ENCODE results near the gene NPFF.
"Not testable (repeated sequence)": the region's sequence is repeated elsewhere in the genome, so short reads cannot be mapped to it uniquely, and the experiment has no call there.

Gene NPFF

GRCh38 chr12:53506881-53507602 is at the start of gene NPFF:
Gene NPFF, minus strand, starts transcription at chr12:53507484. Its CDS starts 10 bp downstream, at chr12:53507474.
- no peak for DNase-seq

- no peak for DNase-seq
Measured at GRCh38 chr12:53552361-53553327, 45.4 kb upstream of the NPFF start.

- DNase-seq = no peak
Measured at GRCh38 chr12:53551889-53552291, 44.6 kb upstream of the NPFF start.

DNA sequence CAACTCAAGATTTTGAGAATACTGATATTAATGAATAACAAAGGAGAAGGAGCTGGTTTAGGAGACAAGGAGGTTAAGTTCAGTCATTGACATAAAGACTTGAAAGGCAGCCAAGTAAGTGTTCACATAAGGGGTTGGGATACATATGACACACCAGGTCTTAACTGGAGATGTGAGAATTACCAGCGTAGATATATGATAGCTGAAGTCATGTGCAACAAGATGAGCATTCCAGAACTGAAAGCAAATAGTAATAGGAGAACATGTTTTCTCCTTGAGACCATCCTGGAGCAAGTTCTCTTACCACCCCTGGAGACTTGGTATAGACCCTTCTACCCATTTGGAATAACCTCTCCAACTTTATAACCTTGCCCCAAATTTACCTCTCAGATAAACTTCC is 43.3 kb upstream of the NPFF start:
- DNase-seq = no peak

DNA sequence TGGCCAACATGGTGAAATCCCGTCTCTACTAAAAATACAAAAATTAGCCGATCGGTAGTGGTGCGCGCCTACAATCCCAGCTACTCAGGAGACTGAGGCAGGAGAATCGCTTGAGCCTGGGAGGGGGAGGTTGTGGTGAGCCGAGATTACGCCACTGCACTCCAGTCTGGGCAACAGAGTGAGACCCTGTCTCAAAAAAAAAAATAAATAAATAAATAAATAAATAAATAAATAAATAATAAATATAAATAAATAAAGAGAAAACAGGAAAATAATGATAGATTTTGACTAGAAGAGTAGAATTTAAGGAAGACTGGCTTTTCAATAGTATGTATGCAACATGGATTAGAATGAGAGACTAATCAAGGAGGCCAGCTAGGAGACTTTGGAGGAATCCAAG is 42.8 kb upstream of the NPFF start:
- DNase-seq = not testable (repeated sequence)

GRCh38 chr12:53548354-53548753 is 41.1 kb upstream of the NPFF start:
- not testable (repeated sequence) for DNase-seq

DNA sequence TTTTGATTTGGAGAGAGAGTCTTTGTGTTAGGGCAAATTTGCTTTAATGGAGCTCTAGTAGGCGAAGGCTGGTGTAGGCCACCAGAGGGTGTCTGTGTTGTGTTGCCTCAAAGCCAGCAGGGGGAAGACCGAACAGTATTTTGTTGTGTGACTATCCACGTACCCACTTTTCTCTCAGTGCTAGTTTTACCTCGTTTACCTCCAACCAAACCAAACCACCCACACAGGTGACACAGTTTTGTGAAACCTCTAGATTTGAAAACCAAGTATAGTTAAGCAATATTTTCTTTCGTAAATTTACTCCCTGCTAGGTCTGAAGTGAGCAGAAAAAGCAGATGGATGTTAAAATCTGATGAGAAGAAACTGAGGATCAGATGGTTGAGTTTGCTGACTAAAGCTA is 36.3 kb upstream of the NPFF start:
- peak; percentile 47 for DNase-seq

- no peak for DNase-seq
Measured at GRCh38 chr12:53539526-53539925, 32.2 kb upstream of the NPFF start.

- no peak for DNase-seq
Measured at GRCh38 chr12:53538209-53538689, 31.0 kb upstream of the NPFF start.

DNA sequence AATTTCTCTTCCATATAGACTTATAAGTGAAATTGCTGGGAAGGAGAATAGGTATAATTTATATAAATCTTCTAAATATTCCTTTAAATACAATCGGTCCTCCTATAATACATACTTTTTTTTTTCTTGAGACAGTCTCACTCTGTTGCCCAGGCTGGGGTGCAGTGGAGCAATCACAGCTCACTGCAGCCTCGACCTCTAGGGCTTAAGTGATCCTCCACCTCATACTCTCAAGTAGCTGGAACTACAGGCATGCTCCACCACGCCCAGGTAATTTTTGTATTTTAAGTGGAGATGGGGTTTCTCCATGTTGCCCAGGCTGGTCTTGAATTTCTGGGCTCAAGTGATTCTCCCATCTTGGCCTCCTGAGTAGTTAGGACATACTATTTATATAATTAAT is 29.7 kb upstream of the NPFF start:
- no peak for DNase-seq

GRCh38 chr12:53533471-53533870 is 26.2 kb upstream of the NPFF start:
- DNase-seq = no peak

DNA sequence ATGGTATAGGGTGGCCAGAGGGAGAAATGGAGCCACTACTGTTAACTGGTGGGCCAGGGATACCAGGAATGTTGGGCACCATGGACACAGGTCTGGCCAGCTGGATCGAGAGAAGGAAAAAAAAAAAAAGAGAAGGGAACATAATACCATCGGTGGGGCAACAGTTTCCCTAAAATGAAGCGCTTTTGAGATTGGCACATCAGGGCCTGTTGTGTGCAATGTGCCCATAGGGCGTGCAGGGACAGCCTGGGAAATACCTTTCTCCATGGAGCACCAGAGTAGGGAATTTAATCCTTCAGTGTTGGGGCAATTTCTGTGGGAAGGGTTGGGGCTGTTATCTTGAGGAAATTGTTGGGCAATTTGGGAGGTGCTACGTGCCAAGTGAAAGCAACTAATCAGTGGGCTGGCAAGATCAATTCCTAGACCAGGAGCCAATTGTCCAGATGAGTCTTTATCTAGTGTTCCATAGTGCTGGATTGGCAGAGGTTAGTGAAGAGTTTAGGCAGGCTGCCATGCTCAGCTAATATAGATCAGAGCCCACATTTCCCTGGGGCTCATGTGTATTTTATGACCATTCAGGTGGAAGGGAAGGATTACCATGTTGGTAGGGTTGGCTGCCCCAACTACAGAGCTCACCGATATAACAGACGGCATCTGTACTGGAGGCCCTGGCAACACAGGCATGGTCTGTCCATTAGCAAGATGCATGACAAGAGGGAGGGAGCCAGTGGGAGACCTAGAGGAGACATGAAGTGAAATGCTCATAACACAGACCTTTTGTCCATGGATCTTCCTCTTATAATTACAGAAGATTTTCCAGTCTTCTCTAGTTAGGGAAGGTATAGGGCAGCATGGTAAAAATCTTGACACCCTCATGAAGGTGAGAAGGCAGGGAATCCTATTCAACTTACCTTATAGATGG is 25.5 kb upstream of the NPFF start:
- DNase-seq = no peak

DNA sequence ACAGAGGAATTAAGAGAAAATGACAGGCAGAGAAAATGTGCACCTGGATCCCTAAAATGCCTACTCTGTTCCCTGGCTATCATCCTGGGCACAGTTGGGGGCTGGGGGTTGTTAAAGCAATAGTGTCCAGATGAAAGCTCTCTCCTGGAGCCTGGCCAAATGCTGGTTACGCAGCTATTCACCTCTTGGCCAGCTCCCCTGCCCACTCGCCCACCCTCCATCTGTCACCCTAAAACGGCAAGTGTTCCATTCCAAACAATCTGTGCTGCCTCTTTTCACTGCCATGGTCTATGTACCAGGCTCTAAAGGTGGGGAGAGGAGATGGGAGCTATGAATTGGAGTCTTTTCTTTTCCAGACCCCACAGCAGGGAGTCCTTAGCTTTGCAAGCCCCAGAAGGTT is 24.7 kb upstream of the NPFF start:
- DNase-seq = no peak

DNA sequence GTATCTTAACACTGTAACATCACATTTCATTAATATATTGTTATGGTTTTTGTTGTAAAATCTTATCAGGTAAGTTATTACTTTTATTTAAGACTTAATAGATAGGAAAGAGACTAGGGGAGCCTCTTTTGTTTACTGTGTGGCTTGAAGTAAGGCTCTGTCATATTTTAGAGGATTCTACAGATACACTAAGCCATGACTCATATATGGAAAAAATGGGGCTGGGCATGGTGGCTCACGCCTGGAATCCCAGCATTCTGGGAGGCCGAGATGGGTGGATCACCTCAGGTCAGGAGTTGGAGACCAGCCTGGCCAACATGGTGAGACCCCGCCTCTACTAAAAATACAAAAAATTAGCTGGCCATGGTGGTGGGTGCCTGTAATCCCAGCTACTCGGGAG is 23.6 kb upstream of the NPFF start:
- DNase-seq = no peak

GRCh38 chr12:53530061-53530460 is 22.8 kb upstream of the NPFF start:
- DNase-seq = no peak

- DNase-seq = no peak
Measured at GRCh38 chr12:53524476-53524875, 17.2 kb upstream of the NPFF start.

DNA sequence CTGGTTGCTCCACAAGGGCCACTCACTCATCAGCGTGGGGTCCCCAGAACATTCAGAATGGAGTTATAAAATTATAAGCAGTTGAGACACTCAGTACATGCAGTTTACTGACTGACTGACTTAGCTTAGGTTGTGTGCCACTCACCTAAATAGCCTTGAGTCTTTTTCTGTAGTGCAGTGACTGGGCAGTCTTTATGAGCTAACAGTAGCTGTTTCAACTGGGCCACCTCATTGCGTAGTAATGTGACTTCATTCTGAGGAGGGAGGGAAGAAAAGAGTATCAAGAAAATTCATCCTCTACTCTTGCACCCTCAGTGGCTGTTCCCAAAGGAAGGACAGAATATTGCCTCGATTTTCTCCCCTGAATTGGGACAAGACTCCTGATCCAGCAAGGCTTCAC is 15.8 kb upstream of the NPFF start:
- DNase-seq = no peak

- no peak for DNase-seq
Measured at GRCh38 chr12:53518381-53518780, 11.1 kb upstream of the NPFF start.

DNA sequence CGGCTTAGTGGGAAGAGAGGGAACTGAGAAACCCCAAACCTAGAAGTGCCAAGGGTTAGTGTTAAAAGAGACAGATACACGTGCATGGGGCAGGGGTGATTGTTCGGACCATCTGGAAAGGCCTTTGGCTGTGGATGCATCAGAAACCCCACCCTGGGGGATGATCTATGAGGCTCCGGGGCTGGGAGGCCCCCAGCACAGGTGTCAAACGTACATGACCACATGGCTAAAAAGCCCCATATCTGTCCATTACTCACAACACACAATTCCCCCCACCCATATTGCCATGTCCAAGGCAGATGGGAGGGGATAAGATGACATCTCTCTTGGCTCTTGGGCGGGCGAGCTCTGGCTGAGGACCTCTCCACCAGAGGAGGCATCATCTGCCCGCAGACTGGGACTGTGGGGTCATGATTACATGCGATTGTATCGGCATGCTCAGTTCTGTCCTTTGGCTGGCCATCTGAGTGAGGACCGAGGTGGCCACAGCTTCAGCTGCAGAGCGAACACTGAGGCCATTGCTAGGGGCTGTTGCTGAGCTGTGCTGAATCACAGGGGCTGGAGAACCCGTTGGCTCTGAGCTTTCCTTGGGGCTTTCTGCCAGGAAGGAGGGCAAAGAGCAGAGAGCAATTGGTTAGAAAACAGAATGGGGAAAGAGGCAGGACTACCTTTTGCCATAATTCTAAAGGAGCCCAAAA is 9.6 kb upstream of the NPFF start:
- no peak for DNase-seq

DNA sequence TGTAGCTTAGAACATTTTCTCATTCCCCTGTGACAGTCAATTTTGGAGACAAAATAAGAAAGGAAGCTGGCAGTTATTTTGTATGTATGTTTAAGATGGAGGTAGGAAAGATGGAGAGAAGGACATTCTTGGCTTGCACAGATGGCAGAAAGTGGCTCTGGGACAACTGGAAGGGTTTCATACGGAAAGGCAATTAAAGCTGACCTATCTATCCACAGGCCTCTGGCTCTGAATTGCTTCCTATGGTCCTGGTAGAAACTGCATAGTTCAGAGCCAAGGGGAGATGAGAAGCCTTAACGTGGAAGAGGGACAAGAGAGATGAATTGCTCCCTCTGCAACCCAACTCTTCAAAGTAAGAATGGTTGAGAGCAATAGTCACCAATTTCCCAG is 8.0 kb upstream of the NPFF start:
- DNase-seq = no peak

DNA sequence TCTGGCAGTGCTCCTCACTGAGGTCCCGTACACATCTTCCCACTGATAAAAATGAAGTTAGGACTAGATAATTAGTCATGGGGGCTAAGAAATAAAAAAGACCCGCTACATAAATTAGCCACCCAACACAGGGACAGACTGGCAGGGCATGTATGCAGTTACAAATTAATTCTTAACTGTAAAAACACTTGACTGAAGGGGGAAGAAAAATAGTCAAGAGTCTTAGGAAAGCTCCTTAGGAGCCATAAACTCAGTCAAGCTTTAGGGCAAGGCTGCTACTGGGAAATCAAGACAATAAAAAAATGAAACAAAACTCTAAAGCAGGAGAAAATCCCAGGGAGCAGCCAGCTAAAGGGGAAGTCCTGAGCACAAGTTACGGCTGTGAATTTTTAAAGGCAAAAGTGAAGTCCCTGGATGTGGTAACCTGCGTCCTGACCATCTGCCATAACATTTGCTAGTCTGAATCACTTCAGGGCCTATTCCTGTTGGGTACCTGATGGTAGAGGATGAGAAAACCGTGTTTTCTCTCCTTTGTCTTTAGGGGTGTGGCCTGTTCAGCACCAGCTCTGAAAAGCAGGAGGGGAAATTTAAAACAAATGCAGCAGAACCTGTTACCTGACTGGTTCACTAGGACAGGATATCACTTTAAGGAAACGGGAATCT is 7.5 kb upstream of the NPFF start:
- DNase-seq = no peak

Data from RPMI8226 (cell line).